ENCODE measurements around the gene FTCD.

DNA sequence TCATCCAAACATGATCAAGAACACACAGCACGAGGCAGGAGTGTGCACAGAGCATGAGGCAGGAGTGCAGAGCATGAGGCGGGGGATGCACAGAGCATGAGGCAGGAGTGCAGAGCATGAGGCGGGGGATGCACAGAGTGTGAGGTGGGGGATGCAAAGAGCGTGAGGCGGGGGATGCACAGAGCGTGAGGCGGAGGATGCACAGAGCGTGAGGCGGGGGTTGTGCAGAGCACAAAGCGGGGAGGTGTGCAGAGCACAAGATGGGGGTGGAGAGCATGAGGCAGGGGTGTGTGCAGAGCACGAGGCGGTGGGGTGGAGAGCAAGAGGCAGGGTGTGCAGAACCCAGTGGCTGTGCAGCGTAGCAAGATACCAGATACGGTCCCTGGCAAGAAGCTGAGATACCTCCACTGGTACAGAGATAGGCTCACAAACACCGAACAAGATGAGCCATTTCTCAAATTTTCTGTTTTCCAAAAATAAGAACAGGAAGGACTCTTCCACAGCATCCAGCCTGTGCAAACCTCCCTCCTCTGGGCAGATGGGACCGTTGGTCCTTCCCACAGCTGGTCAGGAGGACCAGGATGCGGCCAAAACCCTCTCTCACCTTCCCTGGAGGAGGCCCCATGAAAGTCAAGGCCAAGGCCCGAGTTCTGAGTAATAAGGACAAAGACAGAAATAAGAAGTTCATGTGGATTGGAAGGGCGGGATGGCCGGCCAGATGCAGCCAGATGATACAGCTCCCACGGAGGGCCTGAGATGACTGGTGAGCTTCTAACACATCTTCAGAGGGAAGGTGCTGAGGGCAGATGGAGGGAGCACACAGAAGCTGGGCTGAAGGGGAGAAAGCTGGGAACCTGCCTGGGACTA is 16.9 kb upstream of the FTCD start:
- TF ChIP-seq, protein P1, sequence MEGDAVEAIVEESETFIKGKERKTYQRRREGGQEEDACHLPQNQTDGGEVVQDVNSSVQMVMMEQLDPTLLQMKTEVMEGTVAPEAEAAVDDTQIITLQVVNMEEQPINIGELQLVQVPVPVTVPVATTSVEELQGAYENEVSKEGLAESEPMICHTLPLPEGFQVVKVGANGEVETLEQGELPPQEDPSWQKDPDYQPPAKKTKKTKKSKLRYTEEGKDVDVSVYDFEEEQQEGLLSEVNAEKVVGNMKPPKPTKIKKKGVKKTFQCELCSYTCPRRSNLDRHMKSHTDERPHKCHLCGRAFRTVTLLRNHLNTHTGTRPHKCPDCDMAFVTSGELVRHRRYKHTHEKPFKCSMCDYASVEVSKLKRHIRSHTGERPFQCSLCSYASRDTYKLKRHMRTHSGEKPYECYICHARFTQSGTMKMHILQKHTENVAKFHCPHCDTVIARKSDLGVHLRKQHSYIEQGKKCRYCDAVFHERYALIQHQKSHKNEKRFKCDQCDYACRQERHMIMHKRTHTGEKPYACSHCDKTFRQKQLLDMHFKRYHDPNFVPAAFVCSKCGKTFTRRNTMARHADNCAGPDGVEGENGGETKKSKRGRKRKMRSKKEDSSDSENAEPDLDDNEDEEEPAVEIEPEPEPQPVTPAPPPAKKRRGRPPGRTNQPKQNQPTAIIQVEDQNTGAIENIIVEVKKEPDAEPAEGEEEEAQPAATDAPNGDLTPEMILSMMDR (IDR thresholded peaks at IDR 0.05; ENCODE audit: borderline replicate concordance, extremely low read depth, low read length, poor library complexity, severe bottlenecking) = no peak
- no peak for TF ChIP-seq EZH2 (IDR thresholded peaks at IDR 0.05; ENCODE audit: borderline replicate concordance, low read depth, low read length, severe bottlenecking)

Data from DND-41 (cell line).